H1 (cell line): Measurements from ENCODE around the gene MLF2. TPM values are rescaled to one million over a fixed set of nuclear protein-coding genes. Genes with fewer than 3 reads are reported as not detected.

Source experiments
- CTCF ChIA-PET: fragments of 300-600 bp; sonication (Branson Sonifier 250); formaldehyde crosslinking; loops from one replicate; lab custom pipeline; 2021; ENCODE audit not compliant: partially characterized antibody; lab: Charles Lee
- POLR2A ChIA-PET: fragments of 300-600 bp; sonication (Branson Sonifier 250); formaldehyde crosslinking; loops from one replicate; lab custom pipeline; 2021; ENCODE audit warnings: inconsistent platforms; ENCODE audit not compliant: partially characterized antibody; lab: Charles Lee
- DNase-seq, 2 experiments: peaks; one replicate each; pipeline versions ENCODE4 v3.0.0 to v3.0.0-alpha.2; 2010 to 2022; ENCODE audit warnings: low spot score in 2 of 2, low read depth in 1 of 2, mixed read lengths in 1 of 2
- FAIRE-seq: peaks from 2 replicates; lab custom pipeline; 2011; peaks lifted over from hg19 to GRCh38; lab: Jason Lieb, UNC
- H2AFZ ChIP-seq: 2 replicates; pipeline ENCODE4 v1.8.1; 2012; ENCODE audit warnings: low read length, inconsistent platforms
- H2AK5ac ChIP-seq: 2 replicates; pipeline ENCODE4 v1.6.1; 2013; ENCODE audit warnings: low read depth, low read length
- H2BK120ac ChIP-seq: replicated peaks from 2 replicates; pipeline ENCODE3; 2013; ENCODE audit warnings: low read depth, low read length, inconsistent platforms
- H2BK12ac ChIP-seq: 2 replicates; pipeline ENCODE4 v1.6.1; 2013; ENCODE audit warnings: low read depth, low read length
- H2BK15ac ChIP-seq: 2 replicates; pipeline ENCODE4 v1.6.1; 2013; ENCODE audit warnings: low read length
- H2BK20ac ChIP-seq: 2 replicates; pipeline ENCODE4 v1.6.1; 2013; ENCODE audit warnings: low read length
- H2BK5ac ChIP-seq: 2 replicates; pipeline ENCODE4 v1.6.1; 2013; ENCODE audit warnings: low read depth, low read length
- H3K14ac ChIP-seq: 2 replicates; pipeline ENCODE4 v1.6.1; 2013; ENCODE audit warnings: inconsistent platforms; ENCODE audit not compliant: insufficient read length
- H3K18ac ChIP-seq: 2 replicates; pipeline ENCODE4 v1.6.1; 2013; ENCODE audit warnings: low read length; ENCODE audit errors: extremely low read depth
- H3K23ac ChIP-seq: 2 replicates; pipeline ENCODE4 v1.6.1; 2013; ENCODE audit warnings: inconsistent platforms; ENCODE audit not compliant: insufficient read length
- H3K23me2 ChIP-seq: 2 replicates; pipeline ENCODE4 v1.6.1; 2013; ENCODE audit warnings: low read depth, low read length
- H3K27ac ChIP-seq: 2 replicates; pipeline ENCODE4 v1.6.1; 2011; ENCODE audit warnings: low read depth, low read length, inconsistent platforms
- H3K27me3 ChIP-seq, 4 experiments: replicated peaks in 1 of 4; 1 replicate in 1 of 4; 2 replicates in 3 of 4; pipeline versions ENCODE4 v1.6.1 to v1.8.1; 2011 to 2013; ENCODE audit warnings: low read length in 3 of 4, mild to moderate bottlenecking in 3 of 4, inconsistent platforms in 2 of 4, mixed read lengths in 2 of 4, moderate library complexity in 1 of 4; ENCODE audit not compliant: control insufficient read depth in 3 of 4, insufficient read depth in 3 of 4; ENCODE audit errors: extremely low read depth in 1 of 4
- H3K36me3 ChIP-seq, 4 experiments: 2 replicates each; pipeline versions ENCODE4 v1.6.1 to v1.8.1; 2011 to 2013; ENCODE audit warnings: mild to moderate bottlenecking in 4 of 4, low read length in 3 of 4, moderate library complexity in 2 of 4, control low read depth in 1 of 4, inconsistent platforms in 1 of 4; ENCODE audit not compliant: insufficient read depth in 4 of 4, control insufficient read depth in 2 of 4
- H3K4ac ChIP-seq: replicated peaks from 2 replicates; pipeline ENCODE3; 2013; ENCODE audit warnings: low read length, low read depth, mixed read lengths, inconsistent platforms; ENCODE audit not compliant: insufficient read length
- H3K4me1 ChIP-seq, 4 experiments: replicated peaks in 1 of 4; 1 replicate in 1 of 4; 2 replicates in 3 of 4; pipeline versions ENCODE4 v1.6.1 to v1.8.1; 2011 to 2013; ENCODE audit warnings: low read length in 3 of 4, inconsistent platforms in 2 of 4, mixed read lengths in 1 of 4; ENCODE audit not compliant: insufficient read depth in 4 of 4, control insufficient read depth in 3 of 4
- H3K4me2 ChIP-seq, 2 experiments: 2 replicates each; pipeline versions ENCODE4 v1.6.1 to v1.8.1; 2011 to 2013; ENCODE audit warnings: low read depth in 2 of 2, low read length in 2 of 2, control low read depth in 1 of 2, inconsistent platforms in 1 of 2, mild to moderate bottlenecking in 1 of 2; ENCODE audit not compliant: insufficient read depth in 1 of 2
- H3K4me3 ChIP-seq, 4 experiments: fragments of 200-600, 300-600 bp in 1 of 4; sonication (generic), shearing (Covaris generic), sonication (Bioruptor Twin) in 1 of 4; 2 replicates each; pipeline versions ENCODE4 v1.5.1 to v1.8.1; 2011 to 2016; ENCODE audit warnings: low read length in 4 of 4, low read depth in 3 of 4, control low read depth in 2 of 4, inconsistent platforms in 2 of 4, mild to moderate bottlenecking in 2 of 4, mixed read lengths in 1 of 4, moderate library complexity in 1 of 4; ENCODE audit not compliant: insufficient read depth in 2 of 4; ENCODE audit errors: extremely low read depth in 1 of 4
- H3K56ac ChIP-seq: replicated peaks from 2 replicates; pipeline ENCODE3; 2013; ENCODE audit warnings: low read depth, mild to moderate bottlenecking, mixed read lengths, low read length, inconsistent platforms; ENCODE audit not compliant: insufficient read length
- H3K79me1 ChIP-seq: 2 replicates; pipeline ENCODE4 v1.6.1; 2013; ENCODE audit warnings: low read depth, low read length, control low read depth
- H3K79me2 ChIP-seq, 2 experiments: 2 replicates each; pipeline versions ENCODE4 v1.6.1 to v1.8.1; 2012 to 2013; ENCODE audit warnings: low read length in 2 of 2, mild to moderate bottlenecking in 2 of 2, inconsistent platforms in 1 of 2; ENCODE audit not compliant: insufficient read depth in 2 of 2, control insufficient read depth in 1 of 2
- H3K9ac ChIP-seq, 4 experiments: replicated peaks in 1 of 4; 1 replicate in 1 of 4; 2 replicates in 3 of 4; pipeline versions ENCODE4 v1.6.1 to v1.8.1; 2011 to 2013; ENCODE audit warnings: low read depth in 3 of 4, low read length in 3 of 4, control low read depth in 2 of 4, mild to moderate bottlenecking in 2 of 4, moderate library complexity in 2 of 4, inconsistent platforms in 1 of 4; ENCODE audit errors: extremely low read depth in 1 of 4
- H3K9me3 ChIP-seq, 2 experiments: 2 replicates each; pipeline versions ENCODE4 v1.6.1 to v1.8.1; 2012 to 2013; ENCODE audit warnings: mild to moderate bottlenecking in 2 of 2, moderate library complexity in 2 of 2, control low read depth in 1 of 2, inconsistent platforms in 1 of 2, low read depth in 1 of 2, low read length in 1 of 2, mixed read lengths in 1 of 2; ENCODE audit not compliant: insufficient read depth in 2 of 2
- H4K20me1 ChIP-seq, 2 experiments: replicated peaks in 1 of 2; 2 replicates each; pipeline versions ENCODE3 to v1.8.1; 2011 to 2013; ENCODE audit warnings: inconsistent platforms in 2 of 2, low read length in 2 of 2, mild to moderate bottlenecking in 1 of 2; ENCODE audit not compliant: insufficient read depth in 2 of 2, control insufficient read depth in 1 of 2
- H4K5ac ChIP-seq: 2 replicates; pipeline ENCODE4 v1.6.1; 2013; ENCODE audit warnings: low read length, low read depth, mixed read lengths, inconsistent platforms; ENCODE audit not compliant: insufficient read length
- H4K8ac ChIP-seq: 2 replicates; pipeline ENCODE4 v1.8.0; 2013; ENCODE audit warnings: mild to moderate bottlenecking, moderate library complexity, low read length, inconsistent platforms; ENCODE audit not compliant: insufficient read depth; ENCODE audit errors: extremely low read depth
- H4K91ac ChIP-seq: replicated peaks from 2 replicates; pipeline ENCODE3; 2013; ENCODE audit warnings: low read length, mixed read lengths, inconsistent platforms; ENCODE audit not compliant: insufficient read length
- CBX5 ChIP-seq: fragments of 300-800, 300-1000 bp; sonication (generic); IDR thresholded peaks from 2 replicates; pipeline ENCODE4 v1.7.1; 2016; ENCODE audit warnings: antibody characterized with exemption, low read length, low read depth
- CEBPB ChIP-seq: IDR thresholded peaks from 2 replicates; pipeline ENCODE4 v1.6.1; 2012; ENCODE audit warnings: low read depth, low read length
- GABPA ChIP-seq: IDR thresholded peaks from 2 replicates; pipeline ENCODE4 v1.6.1; 2011; ENCODE audit warnings: mild to moderate bottlenecking, low read length, moderate library complexity, borderline replicate concordance; ENCODE audit not compliant: insufficient read depth
- JUND ChIP-seq: IDR thresholded peaks from 2 replicates; pipeline ENCODE4 v1.6.1; 2011; ENCODE audit warnings: mild to moderate bottlenecking, improper control_type of control experiment, low read length
- KDM1A ChIP-seq: fragments of 200-600, 300-600 bp; sonication (generic); IDR thresholded peaks from 2 replicates; pipeline ENCODE4 v1.7.1; 2016; ENCODE audit warnings: mild to moderate bottlenecking, low read length, borderline replicate concordance
- KDM5A ChIP-seq: fragments of 200-600 bp; IDR thresholded peaks from 2 replicates; pipeline ENCODE4 v1.7.1; 2012; ENCODE audit warnings: mild to moderate bottlenecking, low read length, inconsistent platforms, mixed read lengths
- SP2 ChIP-seq: IDR thresholded peaks from 2 replicates; pipeline ENCODE4 v1.6.1; 2012; ENCODE audit warnings: mild to moderate bottlenecking, low read length, inconsistent platforms
- WGBS, 2 experiments: shearing (Covaris generic) in 1 of 2; methylation state at CpG; one replicate each; pipeline versions ENCODE4 v1.1.6 to v1.1.7; 2013 to 2015; ENCODE audit warnings: low lambda C conversion rate in 2 of 2, mixed read lengths in 2 of 2, inconsistent platforms in 1 of 2, low coverage in 1 of 2, missing lambda C conversion rate in 1 of 2; ENCODE audit not compliant: insufficient replicate concordance in 2 of 2, insufficient coverage in 1 of 2, insufficient read length in 1 of 2; ENCODE audit errors: extremely low coverage in 1 of 2, missing lambda C conversion rate in 1 of 2; 5-methylcytosine and 5-hydroxymethylcytosine counted together
- polyA plus RNA-seq, 7 experiments: library from polyadenylated mRNA; depleted of rRNA in 3 of 7; stranded (reverse) in 5 of 7; unstranded in 2 of 7; fragments of >200 nt in 5 of 7; fragments of 200-250 nt in 2 of 7; gene quantifications; 1 replicate in 5 of 7; 2 replicates in 1 of 7; 4 replicates in 1 of 7; pipeline versions ENCODE4 v1.2.1 to v1.2.3, GENCODE V29; 2011 to 2013; ENCODE audit warnings: missing spikeins in 2 of 7, mixed read lengths in 2 of 7
- total RNA-seq: library from RNA; stranded (reverse); fragmentation: NEBNext Ultra II Directional; extraction: Animal tissue kit (Norgen Biotek cat#: 25700); gene quantifications from 2 replicates; pipeline ENCODE4 v1.2.1, GENCODE V29; 2021
- TF ChIP-seq, protein P1 (sequence below): IDR thresholded peaks from 2 replicates; pipeline ENCODE4 v1.6.1; 2011; ENCODE audit warnings: low read length, improper control_type of control experiment

The MLF2 gene
- total and polyA plus RNA-seq, 2 of the 8 experiments (the other 6 are each of a cell fraction or from before 2014, with no cell fraction given) = 229 to 401 TPM

DNA sequence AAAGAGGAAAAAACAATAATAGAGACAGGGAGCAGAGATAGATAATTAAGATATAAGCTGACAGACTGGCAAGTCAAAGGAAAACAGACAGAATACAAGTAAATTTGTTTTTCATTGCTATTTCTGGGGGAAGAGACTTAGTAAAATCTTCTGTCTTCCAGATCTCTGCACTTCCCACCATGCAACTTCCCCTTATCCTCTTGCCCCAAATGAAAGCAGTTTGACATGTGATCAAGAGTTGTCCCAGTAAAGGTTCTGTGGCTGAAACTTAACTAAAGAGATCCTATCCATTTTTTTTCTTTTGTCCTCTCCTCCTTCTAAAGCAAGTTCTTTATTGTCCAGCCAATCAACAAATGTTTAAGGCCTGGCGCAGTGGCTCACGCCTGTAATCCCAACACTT is 1.5 kb upstream of the MLF2 start:
- H3K79me1 ChIP-seq = peaks cover 7% of the 10 kb centered on the region; the same call in 1 of the 2 replicates
- H3K9ac ChIP-seq = no peak overlapping the region
- H4K8ac ChIP-seq = no peak overlapping the region
- no peak overlapping the region; the same call in 1 of the 2 replicates for H2BK20ac ChIP-seq
- 97% methylated on average over 2 of the region's 2 CpGs; no CpG with 5 or more reads in 1 of the 2 experiments for WGBS, 2 experiments
- no peak overlapping the region for H2BK5ac ChIP-seq
- H3K9me3 ChIP-seq = no peaks in the 10 kb centered on the region; a peak in 1 of 4 replicates
- H3K36me3 ChIP-seq = peaks cover 13 to 26% (median 22%) of the 10 kb centered on the region in 4 experiments; a peak in 7 of 8 replicates
- H3K23me2 ChIP-seq = peaks cover 10% of the 10 kb centered on the region
- DNase-seq (no peak), FAIRE-seq (no peak)
- H3K4me3 ChIP-seq = no peak overlapping the region; a peak in 1 of 8 replicates
- no peak for TF ChIP-seq KDM5A
- no peak for TF ChIP-seq GABPA
- TF ChIP-seq SP2 = no peak
- TF ChIP-seq CEBPB = no peak
- TF ChIP-seq KDM1A = no peak
- TF ChIP-seq, protein P1, sequence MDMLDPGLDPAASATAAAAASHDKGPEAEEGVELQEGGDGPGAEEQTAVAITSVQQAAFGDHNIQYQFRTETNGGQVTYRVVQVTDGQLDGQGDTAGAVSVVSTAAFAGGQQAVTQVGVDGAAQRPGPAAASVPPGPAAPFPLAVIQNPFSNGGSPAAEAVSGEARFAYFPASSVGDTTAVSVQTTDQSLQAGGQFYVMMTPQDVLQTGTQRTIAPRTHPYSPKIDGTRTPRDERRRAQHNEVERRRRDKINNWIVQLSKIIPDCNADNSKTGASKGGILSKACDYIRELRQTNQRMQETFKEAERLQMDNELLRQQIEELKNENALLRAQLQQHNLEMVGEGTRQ = no peak
- no peak for TF ChIP-seq JUND
- TF ChIP-seq CBX5 = no peak
- no peak overlapping the region for H4K91ac ChIP-seq
- no peak overlapping the region for H4K5ac ChIP-seq
- no peak overlapping the region for H3K23ac ChIP-seq
- H3K56ac ChIP-seq = no peak overlapping the region
- CTCF ChIA-PET = interaction anchor here (0.7 to 16.3 kb wide), 25 partner anchors 7 to 153 kb away, joined by 3 to 427 read pairs (median 8); partner anchors contain the start of genes CD4, CDCA3, COPS7A and GNB3
- no peak overlapping the region for H3K18ac ChIP-seq
- no peak overlapping the region for H3K14ac ChIP-seq
- H3K4ac ChIP-seq = no peak overlapping the region
- H2BK120ac ChIP-seq = no peak overlapping the region
- no peak overlapping the region for H2BK12ac ChIP-seq
- no peak overlapping the region for H2AFZ ChIP-seq
- peaks cover 0 to 9% of the 10 kb centered on the region in 2 experiments for H4K20me1 ChIP-seq
- peaks cover 0 to 14% of the 10 kb centered on the region in 2 experiments; a peak in 2 of 4 replicates for H3K79me2 ChIP-seq
- POLR2A ChIA-PET = interaction anchor here (1.0 to 7.0 kb wide), 15 partner anchors 8 to 220 kb away, joined by 3 to 151 read pairs (median 18); partner anchors contain the start of genes CDCA3, COPS7A, GAPDH and GNB3
- no peak overlapping the region for H2BK15ac ChIP-seq
- no peak overlapping the region; the same call in 1 of the 2 replicates for H2AK5ac ChIP-seq
- peaks cover 3 to 6% (median 3%) of the 10 kb centered on the region in 4 experiments; a peak in 6 of 7 replicates for H3K4me1 ChIP-seq
- no peak overlapping the region for H3K27ac ChIP-seq
- H3K4me2 ChIP-seq = no peak overlapping the region; a peak in 1 of 4 replicates
- H3K27me3 ChIP-seq = no peaks in the 10 kb centered on the region
